Lower leg skin (tissue), 4 donors: ENCODE data around the gene RAB1B. TPM values are rescaled to one million over a fixed set of nuclear protein-coding genes. Genes with fewer than 3 reads are reported as not detected.

Source experiments
- DNase-seq, 2 donors: peaks; one replicate each; pipeline ENCODE4 v3.0.0-alpha.2; 2019; ENCODE audit warnings: low spot score in 2 of 2
- H3K4me3 ChIP-seq: fragments of 200-600 bp; sonication (generic); 2 replicates; pipeline ENCODE4 v1.5.1; 2017; ENCODE audit warnings: mild to moderate bottlenecking, low read depth; ENCODE audit not compliant: poor library complexity, severe bottlenecking
- CTCF ChIP-seq, 3 donors: fragments of 450-650 bp; IDR thresholded peaks; one replicate each; pipeline ENCODE4 v1.5.1; 2016; ENCODE audit warnings: antibody characterized with exemption in 3 of 3, mild to moderate bottlenecking in 3 of 3, moderate library complexity in 2 of 3
- POLR2A ChIP-seq, 2 donors: fragments of 450-650 bp; IDR thresholded peaks; one replicate each; pipeline ENCODE4 v1.6.1; 2016 to 2017; ENCODE audit warnings: antibody characterized with exemption in 2 of 2, mild to moderate bottlenecking in 1 of 2, moderate library complexity in 1 of 2
- WGBS, 2 donors: methylation state at CpG; one replicate each; pipeline ENCODE4 v1.1.5; 2018; 5-methylcytosine and 5-hydroxymethylcytosine counted together
- intact Hi-C: fragments of 100-400 bp; cut with DNase I; formaldehyde crosslinking; loops from one replicate; pipeline ENCODE4 v1.15.0; 2023; ENCODE audit warnings: low total_unique reads
- total RNA-seq, 4 donors: library from RNA; depleted of rRNA; stranded (reverse); fragments of >200 nt; gene quantifications; one replicate each; pipeline ENCODE4 v1.1.0, GENCODE V29; 2016

Gene RAB1B
- total RNA-seq, 4 donors from 2014 or later, result 118 to 143 (median 126) TPM

- WGBS, 2 donors, result 89 to 90% methylated on average over 25 of the region's 25 CpGs
Measured at GRCh38 chr11:66239998-66240780, 28.2 kb upstream of the RAB1B start.

GRCh38 chr11:66240781-66241136 is 27.7 kb upstream of the RAB1B start:
- TF ChIP-seq POLR2A (IDR thresholded peaks at IDR 0.05), result no peak
- no peak for TF ChIP-seq CTCF (IDR thresholded peaks at IDR 0.05)
- DNase-seq, result no peak

More at GRCh38 chr11:66239998-66240780, 28.2 kb upstream of the RAB1B start:
- H3K4me3 ChIP-seq, result no peak overlapping the region
- DNase-seq, result no peak
- intact Hi-C loops, result no loop called here
- TF ChIP-seq POLR2A (IDR thresholded peaks at IDR 0.05), result no peak
- TF ChIP-seq CTCF (IDR thresholded peaks at IDR 0.05), result no peak

GRCh38 chr11:66242095-66242765 is 26.2 kb upstream of the RAB1B start:
- intact Hi-C loops, result no loop called here
- TF ChIP-seq POLR2A (IDR thresholded peaks at IDR 0.05) (no peak), CTCF (IDR thresholded peaks at IDR 0.05) (no peak)
- WGBS, 2 donors, result 85% methylated on average over 14 of the region's 14 CpGs
- no peak for DNase-seq
- no peak overlapping the region for H3K4me3 ChIP-seq

More at GRCh38 chr11:66240781-66241136, 27.7 kb upstream of the RAB1B start:
- 86 to 93% methylated on average over 9 of the region's 9 CpGs for WGBS, 2 donors
- intact Hi-C loops, result no loop called here
- H3K4me3 ChIP-seq, result no peak overlapping the region

- 75 to 77% methylated on average over 13 of the region's 13 CpGs for WGBS, 2 donors
- intact Hi-C loops, result no loop called here
- TF ChIP-seq POLR2A (IDR thresholded peaks at IDR 0.05) (no peak), CTCF (IDR thresholded peaks at IDR 0.05) (no peak)
Measured at GRCh38 chr11:66243782-66244535, 24.5 kb upstream of the RAB1B start.

GRCh38 chr11:66247295-66247694 is 21.1 kb upstream of the RAB1B start:
- TF ChIP-seq CTCF (IDR thresholded peaks at IDR 0.05), result no peak
- TF ChIP-seq POLR2A (IDR thresholded peaks at IDR 0.05), result no peak
- no peak overlapping the region for H3K4me3 ChIP-seq
- DNase-seq, result no peak
- 86 to 88% methylated on average over 4 of the region's 4 CpGs for WGBS, 2 donors
- intact Hi-C loops, result no loop called here

More at GRCh38 chr11:66243782-66244535, 24.5 kb upstream of the RAB1B start:
- DNase-seq, result no peak
- H3K4me3 ChIP-seq, result no peak overlapping the region
